OCI-M2 (cell line): ENCODE results near the gene MOB2.
"Not testable (repeated sequence)": the region's sequence is repeated elsewhere in the genome, so short reads cannot be mapped to it uniquely, and the experiment has no call there.

Experiments
- DNase-seq: peaks from one replicate; lab custom pipeline; 2025; ENCODE audit not compliant: unreplicated experiment; lab: John Stamatoyannopoulos, UW

The MOB2 gene

GRCh38 chr11:1518301-1518700 is 31.7 kb upstream of the MOB2 start:
- no peak for DNase-seq

GRCh38 chr11:1517117-1518005 is 30.8 kb upstream of the MOB2 start:
- no peak for DNase-seq

- no peak for DNase-seq
Measured at GRCh38 chr11:1516273-1517067, 29.9 kb upstream of the MOB2 start.

GRCh38 chr11:1515082-1516060 is 28.8 kb upstream of the MOB2 start:
- DNase-seq = no peak

GRCh38 chr11:1514336-1515061 is 27.9 kb upstream of the MOB2 start:
- DNase-seq = no peak

- DNase-seq = no peak
Measured at GRCh38 chr11:1513326-1514296, 27.0 kb upstream of the MOB2 start.

GRCh38 chr11:1512531-1513258 is 26.1 kb upstream of the MOB2 start:
- DNase-seq = not testable (repeated sequence)

GRCh38 chr11:1511937-1512496 is 25.4 kb upstream of the MOB2 start:
- DNase-seq = no peak

GRCh38 chr11:1510928-1511327 is 24.3 kb upstream of the MOB2 start:
- no peak for DNase-seq

- DNase-seq = not testable (repeated sequence)
Measured at GRCh38 chr11:1510351-1510750, 23.8 kb upstream of the MOB2 start.

GRCh38 chr11:1509626-1510255 is 23.2 kb upstream of the MOB2 start:
- DNase-seq = no peak

- no peak for DNase-seq
Measured at GRCh38 chr11:1508986-1509385, 22.4 kb upstream of the MOB2 start.

- no peak for DNase-seq
Measured at GRCh38 chr11:1508491-1508891, 21.9 kb upstream of the MOB2 start.

GRCh38 chr11:1507381-1508140 is 21.0 kb upstream of the MOB2 start:
- no peak for DNase-seq

- DNase-seq = no peak
Measured at GRCh38 chr11:1506981-1507380, 20.4 kb upstream of the MOB2 start.

- no peak for DNase-seq
Measured at GRCh38 chr11:1505480-1505879, 18.9 kb upstream of the MOB2 start.
